DMS79 treated with DMSO at 0.1 percent for 48 hours (cell line): ENCODE measurements around the gene FMO4.
"Not testable (repeated sequence)": the region's sequence is repeated elsewhere in the genome, so short reads cannot be mapped to it uniquely, and the experiment has no call there.

ENCODE experiments used
- DNase-seq: peaks from one replicate; lab custom pipeline; 2025; lab: John Stamatoyannopoulos, UW

FMO4 gene, protein sequence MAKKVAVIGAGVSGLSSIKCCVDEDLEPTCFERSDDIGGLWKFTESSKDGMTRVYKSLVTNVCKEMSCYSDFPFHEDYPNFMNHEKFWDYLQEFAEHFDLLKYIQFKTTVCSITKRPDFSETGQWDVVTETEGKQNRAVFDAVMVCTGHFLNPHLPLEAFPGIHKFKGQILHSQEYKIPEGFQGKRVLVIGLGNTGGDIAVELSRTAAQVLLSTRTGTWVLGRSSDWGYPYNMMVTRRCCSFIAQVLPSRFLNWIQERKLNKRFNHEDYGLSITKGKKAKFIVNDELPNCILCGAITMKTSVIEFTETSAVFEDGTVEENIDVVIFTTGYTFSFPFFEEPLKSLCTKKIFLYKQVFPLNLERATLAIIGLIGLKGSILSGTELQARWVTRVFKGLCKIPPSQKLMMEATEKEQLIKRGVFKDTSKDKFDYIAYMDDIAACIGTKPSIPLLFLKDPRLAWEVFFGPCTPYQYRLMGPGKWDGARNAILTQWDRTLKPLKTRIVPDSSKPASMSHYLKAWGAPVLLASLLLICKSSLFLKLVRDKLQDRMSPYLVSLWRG

DNA sequence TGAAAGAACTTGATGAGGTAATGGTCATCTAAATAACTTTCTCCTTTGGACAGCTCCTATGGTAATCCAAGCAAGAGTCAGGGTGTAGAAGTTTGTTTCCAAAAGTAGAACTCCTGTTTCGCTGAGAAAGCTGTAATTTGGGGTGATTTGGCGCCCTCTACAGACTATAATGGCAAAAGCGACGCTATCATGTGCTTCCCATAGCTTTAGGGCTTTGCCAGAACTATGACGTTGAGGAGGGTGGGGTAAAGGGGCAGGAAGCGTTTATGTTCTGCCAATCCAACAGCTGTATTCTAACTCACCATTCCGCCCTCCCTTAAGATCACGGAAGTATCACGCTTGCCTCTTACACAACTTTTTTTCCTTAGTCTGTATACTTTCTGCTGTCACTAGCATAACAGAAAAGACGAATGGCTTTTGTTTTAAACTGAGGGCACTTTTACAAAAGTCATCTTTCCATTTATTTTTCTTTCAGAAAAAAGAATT is at the start of gene FMO4:
Gene FMO4, plus strand, starts transcription at position 349 of the 486 bp plus-strand sequence. CDS start 5,643 bp downstream, outside the sequence.
- peak; percentile 80 for DNase-seq

DNA sequence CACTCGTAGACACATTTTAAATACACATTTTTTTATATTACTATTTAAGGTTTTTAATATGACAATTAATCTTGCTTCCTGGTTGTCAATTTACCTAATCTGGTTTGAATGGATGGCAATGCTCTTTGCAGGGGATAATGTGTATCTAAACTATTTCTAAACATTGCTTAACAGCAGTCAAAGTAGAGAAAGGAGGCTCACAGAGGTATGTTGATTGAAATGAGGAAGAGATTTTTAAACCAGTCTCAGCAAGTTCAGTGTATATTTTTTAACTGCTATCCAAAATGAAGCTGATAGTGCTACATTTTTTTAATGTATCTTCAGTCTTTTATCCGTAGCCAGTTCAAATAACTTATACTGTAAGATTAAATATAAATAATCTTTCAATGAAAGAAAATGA is 48.3 kb upstream of the FMO4 start:
- no peak for DNase-seq

DNA sequence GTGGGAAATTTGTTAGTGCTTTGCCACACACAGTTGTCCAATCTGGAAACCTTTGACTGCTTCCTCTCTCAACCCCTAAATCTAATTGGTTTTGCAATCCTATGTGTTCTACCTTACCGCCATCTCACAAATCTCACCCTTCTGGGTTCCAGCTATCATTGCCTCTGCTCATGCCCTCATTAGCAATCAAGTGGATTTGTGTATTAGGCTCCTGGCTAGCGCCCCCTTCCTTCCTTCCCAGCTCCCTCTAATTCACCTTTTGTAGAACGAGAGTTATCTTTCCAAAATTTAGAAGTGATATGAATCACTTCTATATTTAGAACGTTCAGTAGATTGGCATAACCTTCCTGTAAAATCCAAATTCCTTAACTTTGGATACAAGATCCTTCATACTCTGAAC is 47.1 kb upstream of the FMO4 start:
- no peak for DNase-seq

DNA sequence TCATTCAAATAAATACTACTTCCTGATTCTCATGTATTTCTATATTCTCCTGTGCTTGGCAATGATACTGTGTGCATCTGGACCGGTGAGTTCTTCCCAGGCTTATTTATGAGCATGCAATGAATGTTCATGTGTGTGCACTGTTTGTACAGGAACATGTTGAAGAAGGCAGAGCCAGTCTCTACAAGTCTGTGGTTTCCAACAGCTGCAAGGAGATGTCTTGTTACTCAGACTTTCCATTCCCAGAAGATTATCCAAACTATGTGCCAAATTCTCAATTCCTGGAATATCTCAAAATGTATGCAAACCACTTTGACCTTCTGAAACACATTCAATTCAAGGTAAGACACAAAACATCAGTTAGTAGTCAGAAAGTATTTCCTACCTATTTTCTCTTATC is 46.6 kb upstream of the FMO4 start:
- no peak for DNase-seq

DNA sequence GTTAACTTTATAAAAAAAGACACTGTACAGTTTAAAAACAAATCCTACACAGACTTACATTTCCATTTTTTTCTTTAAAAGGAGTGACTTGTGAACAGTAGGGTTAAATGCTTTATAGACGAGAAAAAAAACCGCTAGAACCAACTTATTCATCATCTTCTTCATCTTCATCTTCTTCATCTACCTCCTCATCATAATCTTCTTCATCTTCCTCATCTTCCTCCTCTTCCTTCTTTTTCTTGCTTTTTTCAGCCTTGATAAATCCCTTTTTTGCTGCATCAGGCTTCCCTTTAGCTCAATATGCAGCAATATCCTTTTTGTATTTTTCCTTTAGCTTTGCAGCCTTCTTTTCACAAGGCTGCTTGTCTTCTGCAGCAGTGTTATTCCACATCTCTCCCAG is 43.2 kb upstream of the FMO4 start:
- no peak for DNase-seq

DNA sequence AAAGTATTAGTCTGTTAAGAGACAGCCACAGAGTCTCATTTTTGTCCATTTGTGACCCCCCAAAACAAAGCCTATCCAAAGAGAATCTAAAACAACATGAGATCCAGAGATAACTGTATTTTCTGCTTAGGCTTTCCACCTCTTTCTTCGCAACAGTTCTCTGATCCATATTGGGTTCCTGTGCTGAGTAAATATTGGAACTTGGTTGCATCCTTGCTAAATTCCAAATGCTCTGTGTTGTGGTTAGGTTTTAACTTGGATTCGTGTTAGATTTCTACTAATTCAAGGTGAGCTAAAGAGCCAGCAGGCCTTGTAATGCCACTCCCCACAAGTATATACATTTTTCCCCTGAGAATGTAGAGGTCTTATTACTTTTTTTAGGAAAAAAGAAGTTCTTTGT is 36.4 kb upstream of the FMO4 start:
- DNase-seq = no peak

DNA sequence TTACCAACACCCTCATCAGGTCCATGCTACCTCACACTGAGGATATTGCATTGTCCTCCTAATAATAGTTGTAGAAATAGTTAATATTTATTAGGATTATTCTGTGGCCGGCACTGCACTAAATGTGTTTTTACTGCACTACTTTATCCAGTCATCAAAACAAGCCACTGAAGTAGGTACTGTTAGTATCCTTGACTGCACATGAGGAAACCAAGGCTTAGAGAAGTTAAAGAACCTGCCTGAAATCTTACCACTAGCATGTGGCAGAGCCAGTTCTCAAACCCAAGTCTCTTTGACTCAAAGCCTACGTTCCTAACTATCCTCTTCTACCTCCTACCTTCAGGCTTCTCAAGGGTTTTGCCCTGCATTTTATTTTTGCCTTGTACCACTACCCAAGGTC is 34.7 kb upstream of the FMO4 start:
- DNase-seq = no peak

DNA sequence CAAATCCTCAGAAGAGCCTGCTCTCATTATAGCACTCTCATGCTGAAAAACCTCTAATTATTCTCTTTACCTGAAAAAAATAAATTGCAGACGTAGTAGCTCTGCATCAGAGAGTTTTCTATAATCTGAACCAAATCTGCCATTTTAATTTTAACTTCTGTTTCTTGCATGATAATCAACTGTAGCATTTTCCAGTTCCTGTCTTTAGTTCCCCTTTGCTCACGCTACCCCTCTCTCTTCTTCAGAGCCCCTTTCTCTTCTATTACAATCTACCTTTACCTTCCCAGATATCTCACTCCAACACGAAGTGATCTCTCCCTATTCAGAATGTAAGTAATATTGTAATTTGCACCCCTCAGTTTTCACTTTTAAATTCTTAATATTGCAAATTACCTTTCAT is 34.3 kb upstream of the FMO4 start:
- DNase-seq = no peak

DNA sequence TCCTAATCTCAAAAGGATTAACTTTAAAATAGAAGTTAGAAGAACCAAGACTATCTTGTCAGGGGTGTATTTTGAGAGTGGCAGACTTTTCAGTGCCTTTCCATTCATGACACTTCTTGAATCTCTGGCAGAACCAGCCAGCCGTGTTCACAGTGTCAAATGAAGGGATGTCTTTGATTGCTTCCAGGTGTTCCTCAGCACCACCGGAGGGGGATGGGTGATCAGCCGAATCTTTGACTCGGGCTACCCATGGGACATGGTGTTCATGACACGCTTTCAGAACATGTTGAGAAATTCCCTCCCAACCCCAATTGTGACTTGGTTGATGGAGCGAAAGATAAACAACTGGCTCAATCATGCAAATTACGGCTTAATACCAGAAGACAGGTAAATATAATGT is 33.4 kb upstream of the FMO4 start:
- no peak for DNase-seq

DNA sequence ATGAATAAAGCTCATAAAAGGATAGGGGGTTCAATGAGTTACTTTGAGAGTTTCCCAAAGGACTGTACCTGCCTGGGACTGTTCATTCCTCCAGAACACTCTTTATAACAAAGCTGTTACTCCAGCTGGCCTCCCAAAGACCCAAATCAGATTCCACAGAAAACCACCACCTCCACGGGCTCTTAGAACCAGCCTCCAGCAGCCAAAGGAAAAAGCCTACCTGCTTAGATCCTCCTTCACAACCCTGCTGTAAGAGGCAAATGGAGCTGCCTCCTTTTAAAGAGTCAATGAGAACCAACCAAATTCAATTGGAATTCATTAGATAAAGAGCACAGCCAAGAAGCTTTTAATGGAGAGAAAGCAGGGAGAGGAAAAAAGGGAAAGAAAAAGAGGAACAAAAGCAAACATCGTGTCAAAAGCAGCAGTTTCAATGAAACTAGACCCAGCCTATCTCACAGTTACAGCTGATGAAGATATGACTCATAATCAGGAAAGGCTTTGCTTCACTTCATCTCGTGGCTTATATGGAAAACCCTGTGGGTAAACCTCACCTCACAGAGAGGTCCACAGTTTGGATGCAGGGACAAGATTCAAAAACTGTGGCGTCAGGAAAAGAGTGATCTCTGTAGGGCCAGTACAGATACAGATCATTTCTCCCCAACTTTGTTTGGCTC is 27.8 kb upstream of the FMO4 start:
- peak; percentile 10 for DNase-seq

DNA sequence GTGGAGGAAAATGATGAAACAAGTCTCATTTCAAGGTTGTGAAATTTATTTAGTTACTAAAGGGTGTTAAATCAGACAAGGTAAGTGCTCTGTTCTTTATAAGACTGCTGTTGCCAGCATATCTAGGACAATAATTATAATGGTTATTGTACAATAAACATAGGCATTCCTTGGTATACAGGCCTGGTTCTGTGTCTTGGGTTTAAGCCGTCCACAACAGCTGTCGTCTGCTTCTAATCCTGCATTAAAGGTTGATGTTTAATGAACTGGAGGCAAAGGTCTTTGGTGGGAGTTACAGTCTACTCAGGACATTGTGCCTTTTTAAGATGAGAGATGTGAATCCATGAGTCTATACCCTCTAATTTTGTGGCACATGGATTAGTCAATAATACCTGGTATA is 23.4 kb upstream of the FMO4 start:
- no peak for DNase-seq

DNA sequence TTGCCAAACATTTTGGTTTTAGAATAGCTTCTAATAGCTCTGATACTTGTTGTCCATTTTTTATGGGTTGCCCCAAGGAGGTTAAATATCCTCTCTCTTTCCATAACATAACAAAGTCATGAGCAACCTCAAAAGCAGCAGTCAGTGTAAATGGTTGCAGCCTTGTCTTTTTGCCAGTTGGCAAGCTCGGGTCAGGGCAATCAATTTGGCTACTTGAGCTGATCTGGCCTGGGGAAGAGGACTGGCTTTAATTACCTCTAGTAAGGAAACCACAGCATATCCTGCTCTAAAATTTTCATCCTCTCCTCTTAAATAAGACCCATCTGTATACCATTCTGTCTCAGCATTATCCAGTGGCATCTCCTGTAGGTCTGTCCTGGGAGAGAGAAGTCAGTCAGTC is 21.2 kb upstream of the FMO4 start:
- no peak for DNase-seq

DNA sequence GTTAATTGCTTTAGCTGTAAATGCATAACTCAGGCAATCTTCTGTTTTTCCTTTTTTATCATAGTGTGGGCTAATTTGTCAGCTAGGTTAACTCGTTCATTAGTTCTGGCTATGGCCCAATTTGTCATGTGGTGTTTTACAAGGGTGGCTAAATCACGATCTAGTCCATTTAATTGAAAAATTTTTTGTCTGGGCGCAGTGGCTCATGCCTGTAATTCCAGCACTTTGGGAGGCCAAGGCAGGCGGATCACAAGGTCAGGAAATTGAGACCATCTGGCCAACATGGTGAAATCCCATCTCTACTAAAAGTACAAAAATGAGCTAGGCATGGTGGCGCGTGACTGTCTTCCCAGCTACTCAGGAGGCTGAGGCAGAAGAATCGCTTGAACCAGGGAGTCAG is 18.6 kb upstream of the FMO4 start:
- DNase-seq = not testable (repeated sequence)

DNA sequence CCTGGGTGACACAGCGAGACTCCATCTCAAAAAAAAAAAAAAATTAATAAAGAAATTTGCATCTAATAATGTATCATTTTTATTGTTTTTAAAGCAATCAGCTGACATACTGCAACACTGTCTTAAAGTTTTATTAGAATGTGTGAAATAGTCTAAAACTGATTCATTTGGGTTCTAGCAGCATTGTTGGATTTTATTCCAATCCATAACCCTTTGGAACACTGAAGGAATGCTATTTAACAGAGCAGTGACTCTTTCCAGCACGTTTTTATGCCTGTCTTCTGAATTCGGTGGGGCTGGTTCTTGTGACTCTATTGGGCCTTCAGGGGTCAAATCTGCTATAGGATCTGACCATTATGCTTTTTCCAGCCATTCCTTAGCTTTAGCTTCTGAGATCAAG is 18.2 kb upstream of the FMO4 start:
- no peak for DNase-seq

DNA sequence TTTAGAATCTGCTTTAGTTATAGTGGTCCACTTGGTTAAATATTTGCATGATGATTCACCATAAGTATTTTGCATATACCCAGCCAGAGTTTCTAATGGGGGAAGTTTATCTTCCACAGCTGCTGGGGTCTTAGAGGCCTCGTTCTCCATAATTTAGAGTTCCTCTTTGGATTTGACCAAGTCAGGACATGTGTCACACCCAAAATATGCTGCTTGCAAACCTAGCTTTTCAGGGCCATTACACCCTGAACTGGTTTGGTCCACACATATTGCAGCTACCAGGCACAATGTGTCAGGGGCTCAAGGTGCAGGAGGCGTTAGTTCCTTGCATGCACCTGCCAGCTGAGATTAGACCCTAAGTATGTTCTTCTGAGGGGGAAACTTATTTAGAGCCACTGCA is 17.1 kb upstream of the FMO4 start:
- DNase-seq = no peak

DNA sequence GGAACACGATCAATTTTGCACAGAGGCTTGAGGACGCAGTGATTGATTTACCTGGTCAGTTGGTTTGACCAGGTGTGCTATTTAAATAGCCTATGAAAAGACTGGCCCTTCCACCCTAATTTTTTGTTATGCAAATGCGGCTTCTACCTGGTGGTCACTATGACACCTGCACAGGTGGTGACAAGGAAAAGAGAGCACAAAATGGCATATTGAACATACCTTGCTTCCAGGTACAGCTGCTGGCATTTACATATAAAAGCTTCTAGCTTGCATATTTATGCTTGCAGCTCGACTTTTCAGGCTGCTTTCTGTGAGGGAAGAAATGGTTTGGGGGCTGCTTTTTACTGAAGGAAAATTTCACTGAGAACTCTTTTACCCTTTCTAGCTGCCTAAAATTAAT is 15.3 kb upstream of the FMO4 start:
- DNase-seq = no peak

DNA sequence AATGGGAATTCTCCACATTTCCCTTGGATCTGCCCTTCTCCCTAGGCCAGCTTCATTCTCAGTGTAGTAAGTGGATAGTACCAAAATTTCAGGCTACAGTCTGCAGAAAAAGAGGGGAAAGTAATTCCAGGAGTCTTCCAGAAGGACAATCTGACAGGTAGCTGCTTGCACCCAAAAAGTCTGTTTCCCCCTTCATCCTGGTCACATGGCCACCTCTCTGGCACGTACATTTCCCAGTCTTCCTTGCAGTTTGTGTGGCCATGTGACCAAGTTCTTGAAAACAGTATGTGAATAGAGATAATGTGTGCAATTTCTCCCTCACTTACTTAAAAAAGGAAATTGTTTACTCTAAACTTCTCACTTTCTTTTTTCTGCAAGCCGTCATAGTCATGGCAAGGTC is 14.6 kb upstream of the FMO4 start:
- DNase-seq = no peak

DNA sequence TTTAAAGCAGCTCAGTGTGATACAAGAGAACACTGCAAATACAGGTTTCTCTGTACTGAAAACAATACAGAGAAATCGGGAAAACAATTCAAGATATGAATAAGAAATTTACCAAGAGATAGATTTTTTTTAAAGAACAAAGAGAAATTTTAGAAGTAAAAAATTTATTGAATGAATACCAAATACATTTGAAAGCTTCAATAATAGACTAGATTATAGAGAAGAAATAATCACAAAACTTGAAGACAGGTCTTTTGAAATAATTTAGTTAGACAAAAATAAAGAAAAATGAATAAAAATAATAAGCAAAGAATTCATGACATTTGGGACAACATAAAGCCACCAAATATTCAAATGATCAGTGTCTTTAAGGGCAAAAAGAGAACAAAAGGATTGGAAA is 13.6 kb upstream of the FMO4 start:
- no peak for DNase-seq

DNA sequence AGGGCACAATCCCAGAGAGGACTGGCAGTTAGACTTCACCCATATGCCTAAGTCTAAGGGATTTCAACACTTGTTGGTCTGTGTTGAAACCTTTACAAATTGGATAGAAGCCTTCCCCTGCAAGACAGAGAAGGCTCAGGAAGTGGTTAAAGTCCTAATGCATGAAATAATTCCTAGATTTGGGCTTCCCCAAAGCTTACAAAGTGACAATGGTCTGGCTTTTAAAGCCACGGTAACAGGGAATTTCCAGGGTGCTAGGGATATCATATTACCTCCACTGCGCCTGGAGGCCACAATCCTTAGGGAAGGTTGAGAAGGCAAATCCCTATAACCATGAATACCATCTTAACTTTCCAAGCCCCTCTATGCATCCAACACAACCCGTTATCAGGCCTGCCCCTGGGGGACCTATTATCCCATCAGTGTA is 3.3 kb upstream of the FMO4 start:
- DNase-seq = no peak

DNA sequence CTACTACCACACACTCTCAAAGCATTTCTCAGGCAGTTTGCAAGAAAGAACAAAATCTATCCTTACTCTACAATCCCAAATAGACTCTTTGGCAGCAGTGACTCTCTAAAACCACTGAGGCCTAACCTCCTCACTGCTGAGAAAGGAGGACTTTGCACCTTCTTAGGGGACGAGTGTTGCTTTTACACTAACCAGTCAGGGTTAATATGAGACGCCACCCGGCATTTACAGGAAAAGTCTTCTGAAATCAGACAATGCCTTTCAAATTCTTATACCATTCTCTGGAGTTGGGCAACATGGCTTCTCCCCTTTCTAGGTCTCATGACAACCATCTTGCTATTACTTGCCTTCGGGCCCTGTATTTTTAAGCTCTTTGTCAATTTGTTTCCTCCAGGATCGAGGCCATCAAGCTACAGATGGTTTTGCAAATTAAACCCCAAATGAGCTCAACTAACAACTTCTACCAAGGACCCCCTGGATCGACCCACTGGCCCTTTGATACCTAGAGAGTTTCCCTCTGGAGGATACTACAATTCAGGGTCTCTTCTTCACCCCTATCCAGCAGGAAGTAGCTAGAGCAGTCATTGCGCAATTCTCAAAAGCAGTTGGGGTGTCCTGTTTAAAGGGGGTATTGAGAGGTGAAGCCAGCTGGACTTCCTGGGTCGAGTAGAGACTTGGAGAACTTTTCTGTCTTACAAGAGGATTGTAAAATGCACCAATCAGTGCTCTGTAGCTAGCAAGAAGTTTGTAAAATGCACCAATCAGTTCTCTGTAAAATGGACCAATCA is 2.0 kb upstream of the FMO4 start:
- DNase-seq = no peak

DNA sequence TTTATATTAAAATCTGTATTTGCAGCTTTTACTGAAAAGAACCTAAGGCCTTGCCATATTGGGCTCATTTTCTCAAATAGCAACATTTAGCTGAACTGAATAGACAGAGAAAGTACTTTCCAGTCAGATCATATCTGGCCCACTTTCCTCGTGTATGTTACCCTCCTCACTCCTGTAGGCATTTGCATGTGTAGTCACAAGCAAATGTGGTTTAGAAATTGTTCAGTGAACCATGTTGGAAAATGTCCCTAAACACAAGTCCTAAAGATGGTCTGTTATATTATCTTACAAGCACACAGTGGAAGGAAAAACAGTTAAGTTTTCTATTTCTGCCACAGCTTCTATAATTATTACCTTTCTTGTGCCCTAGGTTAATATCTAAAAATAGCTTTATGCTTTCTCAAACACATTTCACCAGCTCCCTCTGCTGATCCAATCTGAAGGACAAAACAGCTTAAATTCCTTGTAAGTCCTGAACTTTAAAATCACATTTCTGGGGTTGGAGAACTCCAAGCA is 606 bp upstream of the FMO4 start:
- DNase-seq = no peak

DNA sequence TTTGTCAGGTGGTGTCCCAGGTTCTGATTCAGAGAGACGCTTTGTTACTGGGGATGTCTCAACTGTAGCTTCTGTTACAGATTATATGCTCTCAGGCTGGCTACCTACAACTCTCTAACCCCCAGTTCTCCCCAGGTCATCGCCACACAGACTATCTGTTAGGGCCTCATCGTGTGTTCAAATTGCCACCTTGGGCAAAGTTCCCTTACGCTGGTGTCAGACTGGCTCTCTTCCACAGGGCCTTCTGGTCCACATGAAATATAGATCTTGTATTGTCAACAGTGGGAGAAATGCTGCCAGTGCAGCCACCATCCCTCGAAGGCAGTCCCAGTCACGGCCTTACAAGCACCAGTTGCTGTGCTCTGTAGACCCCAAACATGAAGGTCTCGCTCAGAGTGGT is 15.3 kb downstream of the FMO4 start:
- DNase-seq = no peak
